Measurements from ENCODE around the gene KIR2DL3. TPM values are rescaled to one million over a fixed set of nuclear protein-coding genes. Genes with fewer than 3 reads are reported as not detected.
"Not testable (repeated sequence)": the region's sequence is repeated elsewhere in the genome, so short reads cannot be mapped to it uniquely, and the experiment has no call there.

KIR2DL3 gene
- total RNA-seq, 5 donors from 2014 or later (not counting 1 experiment from before 2014, with no cell fraction given): 0.16 to 0.89 (median 0.45) TPM; not detected in 2

- H3K9me3 ChIP-seq: no peaks in the 10 kb centered on the region
- ChIA-PET CTCF (no interaction called here), POLR2A (no interaction called here)
- peaks cover 0 to 16% of the 10 kb centered on the region in 2 experiments for H3K27me3 ChIP-seq (replicated peaks in 1 of 2; ENCODE audit: control insufficient read depth in 2 of 2, extremely low read depth in 1 of 2, insufficient read depth in 2 of 2, low read length in 1 of 2)
- Mint-ChIP-seq H3K9me3 (peaks cover 10 to 12% (median 10%) of the 10 kb centered on the region in 3 donors), H3K36me3 (no peaks in the 10 kb centered on the region), H3K27ac (no peak overlapping the region), H3K4me3 (no peak overlapping the region), H3K4me1 (no peaks in the 10 kb centered on the region), H3K27me3 (peaks cover 18 to 19% of the 10 kb centered on the region in 2 donors)
- H3K4me3 ChIP-seq (ENCODE audit: control insufficient read depth in 1 of 2, extremely low read depth in 1 of 2, low read length in 1 of 2): no peak overlapping the region
- no peaks in the 10 kb centered on the region for H3K4me1 ChIP-seq (ENCODE audit: control insufficient read depth in 1 of 2, extremely low read depth in 1 of 2, insufficient read depth in 2 of 2, low read length in 2 of 2)
- WGBS (ENCODE audit: insufficient coverage): 56% methylated on average over 6 of the region's 8 CpGs
- H3K27ac ChIP-seq (ENCODE audit: low read length): no peak overlapping the region
- ATAC-seq (replicated peaks in 1 of 4) (no peak), DNase-seq (no peak)
- no peaks in the 10 kb centered on the region for H3K36me3 ChIP-seq (ENCODE audit: control insufficient read depth in 2 of 2, extremely low read depth in 1 of 2, insufficient read depth in 1 of 2, low read length in 1 of 2)
These were observed 7.1 kb upstream of the KIR2DL3 start for GRCh38 chr19:54731191-54731590.

- WGBS (ENCODE audit: insufficient coverage): 86% methylated on average over 1 of the region's 1 CpG
- no peaks in the 10 kb centered on the region for H3K36me3 Mint-ChIP-seq
- DNase-seq (no peak), ATAC-seq (replicated peaks in 1 of 4) (no peak)
- H3K27me3 Mint-ChIP-seq: peaks cover 14 to 25% of the 10 kb centered on the region in 2 donors
- no peak overlapping the region for H3K27ac Mint-ChIP-seq
- peaks cover 4 to 10% (median 5%) of the 10 kb centered on the region in 3 donors for H3K9me3 Mint-ChIP-seq
- H3K4me1 Mint-ChIP-seq: no peaks in the 10 kb centered on the region
- ChIA-PET CTCF (no interaction called here), POLR2A (no interaction called here)
- Histone ChIP-seq H3K36me3 (ENCODE audit: control insufficient read depth in 2 of 2, extremely low read depth in 1 of 2, insufficient read depth in 1 of 2, low read length in 1 of 2) (no peaks in the 10 kb centered on the region), H3K4me3 (ENCODE audit: control insufficient read depth in 1 of 2, extremely low read depth in 1 of 2, low read length in 1 of 2) (no peak overlapping the region), H3K4me1 (ENCODE audit: control insufficient read depth in 1 of 2, extremely low read depth in 1 of 2, insufficient read depth in 2 of 2, low read length in 2 of 2) (no peaks in the 10 kb centered on the region), H3K27ac (ENCODE audit: low read length) (no peak overlapping the region), H3K27me3 (replicated peaks in 1 of 2; ENCODE audit: control insufficient read depth in 2 of 2, extremely low read depth in 1 of 2, insufficient read depth in 2 of 2, low read length in 1 of 2) (peaks cover 0 to 7% of the 10 kb centered on the region in 2 experiments), H3K9me3 (no peaks in the 10 kb centered on the region)
- H3K4me3 Mint-ChIP-seq: no peak overlapping the region
These were observed 402 bp downstream of the KIR2DL3 start for GRCh38 chr19:54738715-54739114.

- CTCF ChIA-PET: no interaction called here
- DNase-seq: no peak
- H3K36me3 Mint-ChIP-seq: no peaks in the 10 kb centered on the region
- WGBS (ENCODE audit: insufficient coverage): 76% methylated on average over 8 of the region's 13 CpGs
- H3K27me3 ChIP-seq (replicated peaks in 1 of 2; ENCODE audit: control insufficient read depth in 2 of 2, extremely low read depth in 1 of 2, insufficient read depth in 2 of 2, low read length in 1 of 2): peaks cover 0 to 7% of the 10 kb centered on the region in 2 experiments
- no peak for ATAC-seq (replicated peaks in 1 of 4)
- H3K4me3 Mint-ChIP-seq: no peak overlapping the region
- H3K27ac ChIP-seq (ENCODE audit: low read length): no peak overlapping the region
- H3K9me3 Mint-ChIP-seq: peaks cover 0 to 8% (median 0%) of the 10 kb centered on the region in 3 donors
- no peak overlapping the region for H3K27ac Mint-ChIP-seq
- H3K4me1 ChIP-seq (ENCODE audit: control insufficient read depth in 1 of 2, extremely low read depth in 1 of 2, insufficient read depth in 2 of 2, low read length in 2 of 2): no peaks in the 10 kb centered on the region
- POLR2A ChIA-PET: no interaction called here
- H3K36me3 ChIP-seq (ENCODE audit: control insufficient read depth in 2 of 2, extremely low read depth in 1 of 2, insufficient read depth in 1 of 2, low read length in 1 of 2): no peaks in the 10 kb centered on the region
- no peak overlapping the region for H3K4me3 ChIP-seq (ENCODE audit: control insufficient read depth in 1 of 2, extremely low read depth in 1 of 2, low read length in 1 of 2)
- peaks cover 17 to 25% of the 10 kb centered on the region in 2 donors for H3K27me3 Mint-ChIP-seq
- no peaks in the 10 kb centered on the region for H3K9me3 ChIP-seq
- H3K4me1 Mint-ChIP-seq: no peaks in the 10 kb centered on the region
These were observed 1.5 kb downstream of the KIR2DL3 start for GRCh38 chr19:54739587-54740497.

GRCh38 chr19:54741950-54742349 lies 3.6 kb downstream of the KIR2DL3 start:
- H3K36me3 Mint-ChIP-seq; H3K27ac Mint-ChIP-seq; H3K36me3 ChIP-seq (ENCODE audit: control insufficient read depth in 2 of 2, extremely low read depth in 1 of 2, insufficient read depth in 1 of 2, low read length in 1 of 2); H3K4me1 ChIP-seq (ENCODE audit: control insufficient read depth in 1 of 2, extremely low read depth in 1 of 2, insufficient read depth in 2 of 2, low read length in 2 of 2); H3K4me3 Mint-ChIP-seq; POLR2A ChIA-PET; DNase-seq; H3K9me3 ChIP-seq; H3K9me3 Mint-ChIP-seq; H3K4me3 ChIP-seq (ENCODE audit: control insufficient read depth in 1 of 2, extremely low read depth in 1 of 2, low read length in 1 of 2); ATAC-seq (replicated peaks in 1 of 4); H3K27ac ChIP-seq (ENCODE audit: low read length); CTCF ChIA-PET; H3K27me3 ChIP-seq (replicated peaks in 1 of 2; ENCODE audit: control insufficient read depth in 2 of 2, extremely low read depth in 1 of 2, insufficient read depth in 2 of 2, low read length in 1 of 2); H3K4me1 Mint-ChIP-seq: not testable (repeated sequence)
- peaks cover 14 to 18% of the 10 kb centered on the region in 2 donors for H3K27me3 Mint-ChIP-seq
- WGBS (ENCODE audit: insufficient coverage): 65% methylated on average over 5 of the region's 5 CpGs

GRCh38 chr19:54744080-54744479 lies 5.8 kb downstream of the KIR2DL3 start:
- H3K4me1 ChIP-seq (ENCODE audit: control insufficient read depth in 1 of 2, extremely low read depth in 1 of 2, insufficient read depth in 2 of 2, low read length in 2 of 2); H3K36me3 ChIP-seq (ENCODE audit: control insufficient read depth in 2 of 2, extremely low read depth in 1 of 2, insufficient read depth in 1 of 2, low read length in 1 of 2); H3K9me3 ChIP-seq; H3K4me3 ChIP-seq (ENCODE audit: control insufficient read depth in 1 of 2, extremely low read depth in 1 of 2, low read length in 1 of 2); H3K4me1 Mint-ChIP-seq; DNase-seq; POLR2A ChIA-PET; H3K4me3 Mint-ChIP-seq; ATAC-seq (replicated peaks in 1 of 4); H3K27me3 ChIP-seq (replicated peaks in 1 of 2; ENCODE audit: control insufficient read depth in 2 of 2, extremely low read depth in 1 of 2, insufficient read depth in 2 of 2, low read length in 1 of 2); H3K27ac ChIP-seq (ENCODE audit: low read length); CTCF ChIA-PET; H3K27ac Mint-ChIP-seq; H3K36me3 Mint-ChIP-seq: not testable (repeated sequence)
- Mint-ChIP-seq H3K9me3 (peaks cover 0 to 11% (median 3%) of the 10 kb centered on the region in 3 donors), H3K27me3 (peaks cover 11 to 13% of the 10 kb centered on the region in 2 donors)
- WGBS (ENCODE audit: insufficient coverage): no CpG with 5 or more reads among the region's 5 CpGs

DNA sequence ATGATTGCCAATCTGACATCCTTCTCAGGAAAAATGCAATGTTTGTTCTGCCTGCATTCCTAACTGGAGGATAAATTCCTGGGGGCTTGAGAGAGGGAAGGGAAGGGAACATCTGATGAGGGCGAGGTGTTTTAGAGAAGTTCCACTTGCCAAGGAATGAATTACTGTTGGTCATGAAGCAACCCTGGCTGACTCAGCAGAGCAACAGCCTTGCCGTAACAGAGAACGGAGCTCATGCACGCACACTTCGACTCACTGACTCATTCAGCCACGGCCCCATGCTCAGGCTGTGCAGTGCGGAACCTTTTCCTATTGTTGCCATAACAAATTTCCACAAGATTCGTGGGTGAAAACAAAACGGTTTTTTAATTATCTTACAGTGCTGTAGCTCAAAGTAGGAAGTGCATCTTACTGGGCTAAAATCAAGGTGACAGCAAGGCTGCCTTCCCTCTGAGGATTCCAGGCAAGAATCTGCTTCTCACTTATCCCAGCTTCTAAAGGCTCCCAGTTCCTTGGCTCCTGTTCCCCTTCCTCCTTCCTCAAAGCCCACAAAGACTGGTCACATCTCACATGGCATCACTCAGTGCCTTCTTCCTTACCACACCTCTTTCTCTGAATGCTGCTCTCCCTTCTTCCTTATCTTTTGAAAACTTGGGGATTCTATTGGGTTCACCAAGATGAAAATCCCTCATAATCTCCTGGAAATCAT lies 9.5 kb downstream of the KIR2DL3 start:
- H3K27ac Mint-ChIP-seq; H3K27me3 ChIP-seq (replicated peaks in 1 of 2; ENCODE audit: control insufficient read depth in 2 of 2, extremely low read depth in 1 of 2, insufficient read depth in 2 of 2, low read length in 1 of 2); H3K36me3 Mint-ChIP-seq; H3K4me3 ChIP-seq (ENCODE audit: control insufficient read depth in 1 of 2, extremely low read depth in 1 of 2, low read length in 1 of 2); H3K27me3 Mint-ChIP-seq; POLR2A ChIA-PET; H3K27ac ChIP-seq (ENCODE audit: low read length); H3K4me1 Mint-ChIP-seq; H3K4me3 Mint-ChIP-seq; H3K9me3 ChIP-seq; CTCF ChIA-PET; H3K36me3 ChIP-seq (ENCODE audit: control insufficient read depth in 2 of 2, extremely low read depth in 1 of 2, insufficient read depth in 1 of 2, low read length in 1 of 2); ATAC-seq (replicated peaks in 1 of 4); H3K4me1 ChIP-seq (ENCODE audit: control insufficient read depth in 1 of 2, extremely low read depth in 1 of 2, insufficient read depth in 2 of 2, low read length in 2 of 2): not testable (repeated sequence)
- DNase-seq: peak in 2 of 35 experiments; percentile 16 to 19
- peaks cover 0 to 11% (median 3%) of the 10 kb centered on the region in 3 donors for H3K9me3 Mint-ChIP-seq
- 60% methylated on average over 5 of the region's 9 CpGs for WGBS (ENCODE audit: insufficient coverage)

All from T-cell (primary cell).